GM12891 (cell line): ENCODE measurements around the gene ZNF584.

Experiments used
- POLR2A ChIP-seq: IDR thresholded peaks from 2 replicates; pipeline ENCODE4 v1.6.1; 2011; ENCODE audit warnings: low read depth, low read length, control low read depth
- POLR2AphosphoS5 ChIP-seq: IDR thresholded peaks from 2 replicates; pipeline ENCODE4 v1.6.1; 2011; ENCODE audit warnings: low read depth, low read length, control low read depth
- TAF1 ChIP-seq: IDR thresholded peaks from 2 replicates; pipeline ENCODE4 v1.6.1; 2011; ENCODE audit warnings: low read depth, low read length, control low read depth

DNA sequence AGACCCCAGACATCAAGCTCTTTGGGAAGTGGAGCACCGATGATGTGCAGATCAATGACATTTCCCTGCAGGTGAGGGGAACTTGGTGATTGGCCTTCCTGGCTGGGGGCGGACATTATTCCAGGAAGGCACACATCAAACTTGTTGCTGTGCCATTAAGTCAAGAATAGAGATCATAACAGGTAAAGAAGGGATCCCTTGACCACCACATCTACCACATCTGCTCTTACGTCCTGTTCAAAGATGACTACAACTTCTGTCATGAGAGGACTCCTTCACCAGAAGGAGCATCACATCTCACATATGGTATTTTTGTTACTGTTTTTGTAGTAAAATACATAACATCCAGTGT lies 20.3 kb upstream of the ZNF584 start:
- no peak for TF ChIP-seq TAF1
- TF ChIP-seq POLR2AphosphoS5, result no peak
- no peak for TF ChIP-seq POLR2A
